Activated CD8-positive, alpha-beta memory T cell treated with anti-CD3 and anti-CD28 coated beads for 4 hours (primary cell): Measurements from ENCODE around the gene HERPUD2.
"Not testable (repeated sequence)": the region's sequence is repeated elsewhere in the genome, so short reads cannot be mapped to it uniquely, and the experiment has no call there.

ENCODE experiments used
- DNase-seq, 2 donors: peaks; one replicate each; pipeline ENCODE4 v3.0.0-alpha.2; 2020; ENCODE audit warnings: low read depth in 2 of 2

The HERPUD2 gene

DNA sequence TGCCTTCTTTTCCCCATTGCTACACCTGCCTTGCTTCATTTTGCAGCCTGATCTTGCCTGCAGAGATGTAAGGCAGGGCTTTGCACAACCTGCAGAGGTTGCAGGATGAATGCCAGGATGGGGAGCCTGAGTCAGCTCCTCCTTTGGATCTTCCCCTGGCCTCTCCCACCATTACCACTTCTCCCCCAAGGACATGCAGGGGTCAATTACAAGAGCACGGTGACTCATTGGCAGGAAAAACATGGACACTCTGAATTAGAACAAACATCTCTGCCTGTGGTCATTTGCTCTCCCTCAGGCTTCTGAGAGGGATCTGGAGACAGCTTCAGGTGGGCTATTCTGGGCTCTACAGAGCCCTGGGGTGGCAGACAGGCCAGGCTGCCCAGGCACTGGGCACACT is 89.2 kb downstream of the HERPUD2 start:
- DNase-seq, result no peak

DNA sequence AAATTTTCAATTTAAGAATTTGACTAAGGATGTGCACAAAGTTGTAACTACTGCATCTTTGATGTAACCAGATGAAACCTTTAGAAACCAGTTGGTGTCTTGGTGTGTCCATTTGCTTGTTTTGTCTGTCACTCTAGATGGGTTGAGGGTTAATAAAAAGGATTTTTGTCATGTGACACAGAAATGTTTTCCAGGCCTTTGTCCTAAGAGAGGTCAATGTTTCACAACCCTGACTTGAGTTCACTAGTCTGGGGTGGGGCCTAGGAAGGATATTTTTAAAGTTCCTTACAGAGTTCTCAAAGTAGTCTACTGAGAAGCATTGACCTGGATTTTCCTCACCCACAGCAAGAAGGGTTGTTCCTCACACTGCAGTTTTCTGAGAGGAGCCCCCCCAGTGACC is 90.3 kb downstream of the HERPUD2 start:
- DNase-seq, result no peak

DNA sequence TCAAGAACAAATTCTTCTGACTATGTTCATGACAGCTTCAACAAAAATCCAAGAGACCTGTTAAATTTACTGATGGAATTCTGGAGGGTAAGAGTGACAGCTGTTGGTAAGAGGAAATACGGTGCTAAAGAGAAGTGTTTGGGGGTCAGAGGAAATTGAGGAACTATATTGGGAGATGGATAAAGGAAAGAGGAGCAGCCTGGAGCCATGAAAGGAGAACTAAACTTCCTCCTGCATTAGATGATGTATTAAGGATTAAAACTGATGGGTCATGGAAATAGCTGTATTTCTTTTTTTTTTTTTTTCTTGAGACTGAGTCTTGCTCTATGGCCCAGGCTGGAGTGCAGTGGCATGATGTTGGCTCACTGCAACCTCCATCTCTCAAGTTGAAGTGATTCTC is 95.3 kb downstream of the HERPUD2 start:
- no peak for DNase-seq

DNA sequence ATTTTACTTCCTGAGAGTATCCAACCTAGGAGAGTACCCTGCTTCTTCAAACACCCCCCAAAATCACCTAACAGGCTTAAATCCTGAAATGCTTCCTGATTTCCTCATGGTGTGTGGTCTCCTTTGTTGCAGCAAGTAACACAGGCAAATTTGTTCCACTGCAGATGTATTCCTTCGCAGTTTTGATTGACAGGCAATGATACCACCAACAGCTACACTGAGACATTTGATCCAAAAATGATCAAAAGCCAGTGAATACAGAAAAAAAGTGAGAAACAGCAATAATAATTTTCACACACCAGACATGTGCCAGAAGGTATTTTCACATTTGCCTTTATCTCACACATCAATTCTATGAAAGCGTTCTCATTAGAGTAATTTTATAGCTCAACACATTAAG is 95.9 kb downstream of the HERPUD2 start:
- no peak for DNase-seq

DNA sequence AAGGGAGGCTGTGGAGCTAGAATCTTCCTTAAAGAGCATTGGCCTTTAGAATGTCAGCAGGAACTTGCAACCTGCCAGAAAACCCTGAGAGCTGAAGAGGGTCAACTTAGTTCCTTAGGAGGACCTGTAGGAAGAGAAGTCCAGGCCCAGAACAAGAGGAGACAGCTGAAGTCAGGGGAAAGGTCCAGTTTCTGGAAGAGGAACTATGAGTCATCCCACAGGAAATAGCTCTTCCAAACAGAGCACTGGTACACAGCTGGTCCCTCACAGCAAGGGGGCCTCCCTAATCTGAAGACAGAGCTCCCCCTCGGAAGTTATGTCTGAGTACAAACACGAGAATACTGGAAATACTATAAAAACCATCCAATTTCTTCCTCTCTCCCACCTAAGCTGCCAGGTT is 98.9 kb downstream of the HERPUD2 start:
- DNase-seq, result no peak

DNA sequence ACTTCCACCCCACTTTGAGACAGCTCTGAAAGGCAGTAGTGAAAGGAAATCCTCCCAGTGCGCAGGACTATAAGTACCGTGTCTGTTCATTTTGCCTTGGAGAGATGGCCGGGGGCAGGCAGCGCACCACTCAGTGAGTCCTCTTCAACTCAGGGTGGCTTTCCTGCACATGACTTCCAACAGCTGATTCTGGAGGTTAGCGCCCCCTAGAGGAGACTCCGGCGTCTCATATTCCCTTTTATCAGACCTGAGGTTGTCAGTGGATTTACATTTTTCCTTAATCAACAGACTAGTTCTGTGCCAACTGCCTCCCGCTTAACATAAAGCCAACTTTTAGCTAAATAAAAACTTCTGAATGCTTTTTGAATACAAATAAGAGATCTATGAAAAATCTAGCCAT is 101.0 kb downstream of the HERPUD2 start:
- no peak for DNase-seq

DNA sequence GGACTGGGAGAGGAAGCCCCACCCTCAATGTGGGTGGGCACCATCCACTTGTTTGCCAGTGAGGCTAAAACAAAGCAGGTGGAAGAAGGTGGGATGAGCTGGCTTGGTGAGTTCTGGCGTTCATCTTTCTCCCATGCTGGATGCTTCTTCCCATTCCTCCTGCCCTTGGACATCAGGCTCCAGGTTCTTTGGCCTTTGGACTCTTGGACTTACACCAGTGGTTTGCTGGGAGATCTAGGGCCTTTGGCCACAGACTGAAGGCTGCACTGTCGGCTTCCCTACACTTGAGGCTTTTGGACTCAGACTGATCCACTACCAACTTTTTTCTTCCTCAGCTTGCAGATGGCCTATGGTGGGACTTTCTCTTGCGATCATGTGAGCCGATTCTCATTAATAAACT is 106.3 kb downstream of the HERPUD2 start:
- no peak for DNase-seq

DNA sequence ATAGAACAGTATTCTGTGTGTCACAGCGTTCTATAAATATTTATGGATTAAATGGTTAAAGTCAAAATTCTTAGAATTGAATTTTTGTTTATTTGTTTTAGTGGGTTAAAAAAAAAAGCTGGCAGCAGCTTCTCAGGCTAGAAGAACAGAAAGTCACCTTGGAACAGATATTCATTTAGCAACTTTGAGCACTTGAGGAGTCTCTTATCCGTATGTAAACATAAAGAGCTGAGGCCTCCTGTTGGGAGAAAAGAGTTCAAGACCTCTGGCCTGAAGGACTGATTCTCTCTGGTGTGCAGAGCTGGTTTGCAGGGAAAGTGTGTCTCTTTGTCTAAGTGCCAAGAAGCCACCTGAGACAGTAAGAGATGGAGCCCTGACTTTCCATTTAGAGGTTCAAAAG is 109.9 kb downstream of the HERPUD2 start:
- no peak for DNase-seq

DNA sequence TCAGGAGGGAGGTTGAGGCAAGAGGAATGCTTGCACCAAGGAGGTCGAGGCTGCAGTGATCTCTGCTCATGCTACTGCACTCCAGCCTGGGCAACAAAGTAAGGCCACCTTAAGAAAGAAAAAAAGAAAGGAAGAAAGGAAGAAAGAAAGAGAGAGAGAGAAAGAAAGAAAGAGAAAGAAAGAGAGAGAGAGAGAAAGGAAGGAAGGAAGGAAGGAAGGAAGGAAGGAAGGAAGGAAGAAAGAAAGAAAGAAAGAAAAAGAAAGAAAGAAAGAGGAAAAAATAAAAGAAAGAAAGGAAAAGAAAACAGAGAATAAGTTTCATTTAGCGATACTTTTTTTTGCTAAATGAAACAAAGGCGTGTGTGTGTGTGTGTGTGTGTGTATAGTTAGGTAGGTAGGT is 110.4 kb downstream of the HERPUD2 start:
- DNase-seq, result not testable (repeated sequence)
